ENCODE measurements around the gene DSPP. TPM values are rescaled to one million over a fixed set of nuclear protein-coding genes. Genes with fewer than 3 reads are reported as not detected.
A peak's percentile ranks its signal among the peaks of the same experiment; 100 is the strongest.

The DSPP gene
- total RNA-seq, 1 experiment from 2014 or later: not detected

DNA sequence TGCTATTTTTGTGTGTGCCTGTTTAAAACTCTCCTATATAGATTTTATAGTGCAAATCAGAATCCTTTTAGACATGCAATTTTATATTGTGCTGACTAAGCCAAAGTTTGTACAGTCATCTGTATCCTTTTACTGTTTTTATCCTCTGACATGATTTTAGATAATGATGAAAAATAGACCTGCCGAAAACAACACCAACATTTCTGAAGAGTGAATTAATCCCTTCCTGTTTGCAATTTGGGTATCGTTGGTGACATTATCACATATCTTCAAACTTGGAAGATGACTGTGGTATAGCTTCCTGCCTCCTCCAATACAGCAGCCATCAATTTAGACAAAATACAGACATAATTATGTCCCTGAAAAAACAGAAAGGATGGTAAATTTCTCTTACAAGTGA is 28.9 kb upstream of the DSPP start:
- H3K23ac ChIP-seq (ENCODE audit: insufficient read length, low read depth, low read length): no peak overlapping the region
- H3K9me3 Mint-ChIP-seq: no peaks in the 10 kb centered on the region
- no peak overlapping the region for H2BK120ac ChIP-seq (ENCODE audit: low read depth, low read length, poor library complexity, severe bottlenecking)
- H3K27ac ChIP-seq (ENCODE audit: insufficient read length, low read depth, low read length): no peak overlapping the region
- H3K23me2 ChIP-seq (ENCODE audit: insufficient read length, low read depth, low read length, poor library complexity, severe bottlenecking): no peaks in the 10 kb centered on the region
- H3K4me1 Mint-ChIP-seq: peaks cover 0 to 14% of the 10 kb centered on the region in 2 experiments; a peak in 1 of 4 replicates
- H2AK5ac ChIP-seq (ENCODE audit: insufficient read length, low read length): no peak overlapping the region
- no peak overlapping the region for H4K5ac ChIP-seq (ENCODE audit: insufficient read length, low read depth, low read length)
- no peak overlapping the region for H3K9ac ChIP-seq (ENCODE audit: extremely low read depth, insufficient read length, low read length)
- TF ChIP-seq, protein P1, sequence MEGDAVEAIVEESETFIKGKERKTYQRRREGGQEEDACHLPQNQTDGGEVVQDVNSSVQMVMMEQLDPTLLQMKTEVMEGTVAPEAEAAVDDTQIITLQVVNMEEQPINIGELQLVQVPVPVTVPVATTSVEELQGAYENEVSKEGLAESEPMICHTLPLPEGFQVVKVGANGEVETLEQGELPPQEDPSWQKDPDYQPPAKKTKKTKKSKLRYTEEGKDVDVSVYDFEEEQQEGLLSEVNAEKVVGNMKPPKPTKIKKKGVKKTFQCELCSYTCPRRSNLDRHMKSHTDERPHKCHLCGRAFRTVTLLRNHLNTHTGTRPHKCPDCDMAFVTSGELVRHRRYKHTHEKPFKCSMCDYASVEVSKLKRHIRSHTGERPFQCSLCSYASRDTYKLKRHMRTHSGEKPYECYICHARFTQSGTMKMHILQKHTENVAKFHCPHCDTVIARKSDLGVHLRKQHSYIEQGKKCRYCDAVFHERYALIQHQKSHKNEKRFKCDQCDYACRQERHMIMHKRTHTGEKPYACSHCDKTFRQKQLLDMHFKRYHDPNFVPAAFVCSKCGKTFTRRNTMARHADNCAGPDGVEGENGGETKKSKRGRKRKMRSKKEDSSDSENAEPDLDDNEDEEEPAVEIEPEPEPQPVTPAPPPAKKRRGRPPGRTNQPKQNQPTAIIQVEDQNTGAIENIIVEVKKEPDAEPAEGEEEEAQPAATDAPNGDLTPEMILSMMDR (conservative IDR thresholded peaks at IDR 0.05): no peak
- H3K36me3 Mint-ChIP-seq (ENCODE audit: insufficient read depth in 1 of 3, low read depth in 3 of 3): no peaks in the 10 kb centered on the region
- H3K79me2 ChIP-seq (ENCODE audit: insufficient read depth, low read length): no peaks in the 10 kb centered on the region
- no peak overlapping the region for H3T11ph ChIP-seq (ENCODE audit: low read length)
- H2BK12ac ChIP-seq (ENCODE audit: insufficient read length, low read depth, low read length): no peak overlapping the region
- H3K27me3 ChIP-seq (ENCODE audit: insufficient read depth, low read length): no peaks in the 10 kb centered on the region
- H3K4me3 Mint-ChIP-seq: no peak overlapping the region
- no peak overlapping the region for H3K4me2 ChIP-seq (ENCODE audit: insufficient read depth, insufficient read length, low read length)
- no peaks in the 10 kb centered on the region for H3K27me3 Mint-ChIP-seq (ENCODE audit: low read depth)
- no peak overlapping the region for H4K8ac ChIP-seq (replicated peaks; ENCODE audit: insufficient read length, low read depth, low read length)
- no peak overlapping the region for H2BK20ac ChIP-seq (ENCODE audit: low read depth, low read length, poor library complexity, severe bottlenecking)
- H3K14ac ChIP-seq (ENCODE audit: insufficient read depth, low read length): no peak overlapping the region
- no peak overlapping the region for H3K56ac ChIP-seq (ENCODE audit: insufficient read length, low read depth, low read length)
- no peak overlapping the region for H3K18ac ChIP-seq (ENCODE audit: insufficient read length, low read depth, low read length)
- no peaks in the 10 kb centered on the region for H3K4me1 ChIP-seq (ENCODE audit: insufficient read depth, low read length)
- no peaks in the 10 kb centered on the region for H4K20me1 ChIP-seq (ENCODE audit: control insufficient read depth, insufficient read depth, insufficient read length)
- H2AFZ ChIP-seq (ENCODE audit: low read length): no peak overlapping the region
- no peak overlapping the region for H3K4ac ChIP-seq (ENCODE audit: low read depth, low read length)
- H3K79me1 ChIP-seq (ENCODE audit: insufficient read depth, low read depth, low read length, poor library complexity, severe bottlenecking): no peaks in the 10 kb centered on the region
- H4K91ac ChIP-seq (ENCODE audit: insufficient read length, low read depth, low read length): no peak overlapping the region
- peak overlapping the region in 1 of 3 experiments; percentile 25; a peak in 1 of 7 replicates for H3K27ac Mint-ChIP-seq
- no peak overlapping the region for H2BK5ac ChIP-seq (ENCODE audit: insufficient read length, low read length)
- WGBS (ENCODE audit: extremely low coverage, insufficient read length, low lambda C conversion rate): no CpG with 5 or more reads among the region's 2 CpGs
- no peak for DNase-seq
- no peaks in the 10 kb centered on the region for H3K9me3 ChIP-seq (ENCODE audit: control insufficient read depth, low read depth, low read length)
- no peak overlapping the region for H2BK15ac ChIP-seq (ENCODE audit: low read depth, low read length)
